Adrenal gland (tissue), 12 donors: ENCODE results near the gene TGFBR3. TPM values are rescaled to one million over a fixed set of nuclear protein-coding genes. Genes with fewer than 3 reads are reported as not detected.

ENCODE experiments used
- DNase-seq, 7 donors: peaks; one replicate each; pipeline ENCODE4 v3.0.0-alpha.2; 2019 to 2020
- H3K27ac ChIP-seq, 5 donors: fragments of 200-600 bp; sonication (generic) in 4 of 5; 1 replicate in 3 of 5; 2 replicates in 2 of 5; pipeline versions ENCODE4 v1.5.1 to v1.8.0; 2016 to 2020; ENCODE audit warnings: mild to moderate bottlenecking in 1 of 5
- H3K27me3 ChIP-seq: fragments of 200-600 bp; 2 replicates; pipeline ENCODE4 v1.8.0; 2021
- H3K36me3 ChIP-seq, 2 donors: fragments of 200-600 bp; replicated peaks in 1 of 2; 1 replicate in 1 of 2; 2 replicates in 1 of 2; pipeline versions ENCODE4 v1.5.1 to v1.8.0; 2018 to 2022
- H3K4me1 ChIP-seq, 2 donors: fragments of 200-600 bp; replicated peaks in 1 of 2; 1 replicate in 1 of 2; 2 replicates in 1 of 2; pipeline versions ENCODE4 v1.5.1 to v1.8.0; 2018 to 2021
- H3K4me3 ChIP-seq, 4 donors: fragments of 200-600 bp; sonication (generic) in 3 of 4; one replicate each; pipeline ENCODE4 v1.5.1; 2016 to 2018
- H3K9me3 ChIP-seq, 3 donors: fragments of 200-600 bp; sonication (generic) in 1 of 3; replicated peaks in 1 of 3; 1 replicate in 2 of 3; 2 replicates in 1 of 3; pipeline versions ENCODE4 v1.5.1 to v1.8.0; 2016 to 2021
- CTCF ChIP-seq, 6 experiments: fragments of 450-650 bp in 4 of 6; fragments of 200-600 bp in 2 of 6; sonication (generic) in 1 of 6; IDR thresholded peaks; 1 replicate in 5 of 6; 2 replicates in 1 of 6; pipeline versions ENCODE4 v1.5.1 to v1.8.0; 2016 to 2021; ENCODE audit warnings: antibody characterized with exemption in 6 of 6, mild to moderate bottlenecking in 2 of 6, moderate library complexity in 1 of 6
- POLR2A ChIP-seq, 2 donors: fragments of 450-650 bp; IDR thresholded peaks; one replicate each; pipeline ENCODE4 v1.6.1; 2017; ENCODE audit warnings: antibody characterized with exemption in 2 of 2, mild to moderate bottlenecking in 2 of 2, moderate library complexity in 1 of 2
- WGBS, 4 donors: extraction: QIAGEN DNeasy Blood & Tissue Kit in 2 of 4; methylation state at CpG; one replicate each; pipeline versions ENCODE4 v1.1.5 to v1.1.7; 2013 to 2017; 5-methylcytosine and 5-hydroxymethylcytosine counted together
- intact Hi-C, 2 donors: fragments of 100-400 bp; cut with DNase I; formaldehyde crosslinking; loops; one replicate each; pipeline versions ENCODE4 v1.14.1 to v1.15.0; 2022 to 2023
- polyA plus RNA-seq, 3 donors: library from polyadenylated mRNA; stranded (reverse); fragments of 200-250 nt in 2 of 3; fragments of 350-450 nt in 1 of 3; fragmentation: Illumina TruSeq in 1 of 3; extraction: RNeasy Lipid Tissue Mini Kit (QIAGEN cat#74804) in 1 of 3; gene quantifications; one replicate each; pipeline ENCODE4 v1.2.3, GENCODE V29; 2013 to 2014
- total RNA-seq, 9 donors: library from RNA; depleted of rRNA in 4 of 9; stranded (reverse); fragments of >200 nt in 4 of 9; fragments of 120-200 nt in 1 of 9; fragmentation: NEBNext Ultra II Directional in 1 of 9; extraction: Animal tissue kit (Norgen Biotek cat#: 25700) in 1 of 9; gene quantifications; one replicate each; pipeline versions ENCODE4 v1.1.0 to v1.2.4, GENCODE V29; 2013 to 2023
- donor health status: healthy with polysubstance abuse.
- donor health status: Bipolar disorder and iron deficiency.
- donor health status: DM: yes; HTN: yes; CAD: no.
- donor health status: DM: no; HTN: no; CAD: no.
- donor health status: DM: no; HTN: no; CAD: no.
- donor health status: DM: yes; HTN: yes; CAD: no.

TGFBR3 gene
- total and polyA plus RNA-seq, 12 donors = 13.9 to 340 (median 148) TPM

- intact Hi-C loops = no loop called here
- H3K4me3 ChIP-seq = no peak overlapping the region
- DNase-seq = peak; percentile 46 to 78 (median 68)
- H3K9me3 ChIP-seq = no peaks in the 10 kb centered on the region
- H3K4me1 ChIP-seq = peaks cover 24 to 81% of the 10 kb centered on the region in 2 donors
- no peaks in the 10 kb centered on the region for H3K36me3 ChIP-seq
- TF ChIP-seq CTCF (IDR thresholded peaks at IDR 0.05) = no peak
- TF ChIP-seq POLR2A (IDR thresholded peaks at IDR 0.05) = no peak
- peak overlapping the region; percentile 62 to 86 (median 80) for H3K27ac ChIP-seq
- H3K27me3 ChIP-seq = no peaks in the 10 kb centered on the region
- WGBS, 4 donors = 21 to 25% (median 22%) methylated on average over 6 of the region's 6 CpGs
Measured at GRCh38 chr1:91846007-91846638, 39.8 kb downstream of the TGFBR3 start.

- no peak for TF ChIP-seq CTCF (IDR thresholded peaks at IDR 0.05)
- TF ChIP-seq POLR2A (IDR thresholded peaks at IDR 0.05) = peak in 1 of 2 donors; percentile 33
- Histone ChIP-seq H3K36me3 (no peaks in the 10 kb centered on the region), H3K27me3 (no peaks in the 10 kb centered on the region), H3K9me3 (no peaks in the 10 kb centered on the region), H3K4me1 (peaks cover 20 to 71% of the 10 kb centered on the region in 2 donors), H3K4me3 (no peak overlapping the region), H3K27ac (peak overlapping the region; percentile 62 to 89 (median 80))
- intact Hi-C loops = no loop called here
- peak; percentile 55 to 93 (median 84) for DNase-seq
- 22 to 38% (median 29%) methylated on average over 6 of the region's 6 CpGs for WGBS, 4 donors
Measured at GRCh38 chr1:91844862-91845528, 41.0 kb downstream of the TGFBR3 start.

GRCh38 chr1:91843843-91844242 is 42.1 kb downstream of the TGFBR3 start:
- DNase-seq = no peak
- Histone ChIP-seq H3K4me1 (peaks cover 32 to 72% of the 10 kb centered on the region in 2 donors), H3K9me3 (no peaks in the 10 kb centered on the region), H3K4me3 (no peak overlapping the region), H3K27ac (peak overlapping the region; percentile 62 to 89 (median 80)), H3K27me3 (no peaks in the 10 kb centered on the region), H3K36me3 (no peaks in the 10 kb centered on the region)
- no peak for TF ChIP-seq POLR2A (IDR thresholded peaks at IDR 0.05)
- no peak for TF ChIP-seq CTCF (IDR thresholded peaks at IDR 0.05)
- intact Hi-C loops = no loop called here
- WGBS, 4 donors = 75 to 88% (median 85%) methylated on average over 3 of the region's 3 CpGs

GRCh38 chr1:91842563-91842962 is 43.4 kb downstream of the TGFBR3 start:
- Histone ChIP-seq H3K27me3 (no peaks in the 10 kb centered on the region), H3K4me1 (peaks cover 32 to 73% of the 10 kb centered on the region in 2 donors), H3K36me3 (no peaks in the 10 kb centered on the region), H3K4me3 (no peak overlapping the region), H3K27ac (peak overlapping the region in 3 of 5 donors; percentile 18 to 80 (median 57)), H3K9me3 (no peaks in the 10 kb centered on the region)
- TF ChIP-seq CTCF (IDR thresholded peaks at IDR 0.05) (no peak), POLR2A (IDR thresholded peaks at IDR 0.05) (no peak)
- DNase-seq = no peak
- intact Hi-C loops = no loop called here
